Measurements from ENCODE around the gene CDR2L.

DNA sequence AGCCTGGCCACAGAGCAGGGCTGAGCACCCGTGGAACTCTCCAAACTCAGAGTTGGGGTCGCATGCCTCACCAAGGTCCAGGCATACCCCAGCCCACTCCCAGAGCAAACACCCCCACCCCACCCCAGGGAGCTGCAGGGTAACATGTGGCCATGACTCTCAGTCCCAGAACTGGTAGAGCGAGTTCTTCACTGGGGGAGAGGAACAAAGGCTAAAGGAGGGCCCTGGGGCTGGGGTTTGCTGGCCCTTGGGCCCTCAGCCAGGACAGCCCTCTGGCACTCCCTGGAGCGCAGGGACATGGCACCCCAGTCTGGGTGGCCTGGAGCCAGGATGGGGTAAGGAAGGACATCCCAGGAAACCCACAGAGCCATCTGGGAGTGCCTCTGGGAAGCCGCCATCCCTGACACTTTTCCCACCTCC, 19.1 kb upstream of the CDR2L start:
- TF ChIP-seq, protein P1, sequence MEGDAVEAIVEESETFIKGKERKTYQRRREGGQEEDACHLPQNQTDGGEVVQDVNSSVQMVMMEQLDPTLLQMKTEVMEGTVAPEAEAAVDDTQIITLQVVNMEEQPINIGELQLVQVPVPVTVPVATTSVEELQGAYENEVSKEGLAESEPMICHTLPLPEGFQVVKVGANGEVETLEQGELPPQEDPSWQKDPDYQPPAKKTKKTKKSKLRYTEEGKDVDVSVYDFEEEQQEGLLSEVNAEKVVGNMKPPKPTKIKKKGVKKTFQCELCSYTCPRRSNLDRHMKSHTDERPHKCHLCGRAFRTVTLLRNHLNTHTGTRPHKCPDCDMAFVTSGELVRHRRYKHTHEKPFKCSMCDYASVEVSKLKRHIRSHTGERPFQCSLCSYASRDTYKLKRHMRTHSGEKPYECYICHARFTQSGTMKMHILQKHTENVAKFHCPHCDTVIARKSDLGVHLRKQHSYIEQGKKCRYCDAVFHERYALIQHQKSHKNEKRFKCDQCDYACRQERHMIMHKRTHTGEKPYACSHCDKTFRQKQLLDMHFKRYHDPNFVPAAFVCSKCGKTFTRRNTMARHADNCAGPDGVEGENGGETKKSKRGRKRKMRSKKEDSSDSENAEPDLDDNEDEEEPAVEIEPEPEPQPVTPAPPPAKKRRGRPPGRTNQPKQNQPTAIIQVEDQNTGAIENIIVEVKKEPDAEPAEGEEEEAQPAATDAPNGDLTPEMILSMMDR (IDR thresholded peaks at IDR 0.05): no peak
- no peak for TF ChIP-seq POLR2AphosphoS5 (IDR thresholded peaks at IDR 0.05)
- no peak for TF ChIP-seq EP300 (IDR thresholded peaks at IDR 0.05)
- no peak for TF ChIP-seq POLR2A (IDR thresholded peaks at IDR 0.05)
